GM10847 (cell line): ENCODE results near the gene TOP2A.

Source experiments
- POLR2A ChIP-seq: IDR thresholded peaks from 2 replicates; pipeline ENCODE4 v1.6.1; 2011; ENCODE audit not compliant: insufficient read length; ENCODE audit errors: extremely low read depth

Gene TOP2A

DNA sequence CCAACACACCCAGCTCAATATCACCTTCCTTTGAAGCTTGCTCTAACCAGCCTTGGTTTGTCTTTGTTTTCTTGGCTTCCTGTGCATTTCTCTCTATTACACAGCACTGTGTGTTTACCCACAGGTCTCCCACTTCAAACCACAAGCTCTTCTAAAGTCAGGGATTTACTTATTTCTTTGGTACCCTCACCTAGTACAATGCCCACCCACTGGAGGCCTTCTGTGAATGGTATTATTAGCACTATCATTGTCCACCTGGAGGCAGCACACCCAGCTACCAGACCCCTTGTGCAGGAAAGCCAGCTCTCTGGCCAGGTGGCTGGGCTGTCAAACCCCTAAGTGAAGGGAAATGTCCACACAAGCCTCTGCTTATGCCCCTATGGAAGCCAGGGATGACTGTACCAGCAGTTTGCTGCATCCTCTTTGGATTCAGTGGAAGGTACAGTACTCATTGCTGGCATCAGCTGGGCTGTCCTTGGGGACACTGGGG is 9.4 kb upstream of the TOP2A start:
- no peak for TF ChIP-seq POLR2A

DNA sequence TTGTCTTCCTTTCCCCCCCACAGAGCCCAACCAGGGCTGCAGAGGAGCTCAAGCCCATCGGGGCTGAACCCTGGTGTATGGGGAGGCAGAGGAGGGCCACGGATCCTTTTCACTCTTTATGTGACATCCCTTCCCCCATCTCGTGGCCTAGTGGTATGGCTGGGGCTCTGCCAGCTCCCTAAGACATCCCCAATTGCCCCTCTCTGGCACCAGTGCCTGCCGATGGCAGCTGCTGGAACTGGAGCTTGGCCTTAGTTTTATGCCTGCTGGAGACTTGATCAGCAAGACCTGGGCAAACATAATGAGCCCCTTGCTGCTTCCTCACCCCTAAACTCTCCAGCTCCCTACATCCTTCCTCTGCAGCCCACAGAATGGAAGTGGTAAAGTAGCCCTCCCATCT is 8.0 kb upstream of the TOP2A start:
- no peak for TF ChIP-seq POLR2A

DNA sequence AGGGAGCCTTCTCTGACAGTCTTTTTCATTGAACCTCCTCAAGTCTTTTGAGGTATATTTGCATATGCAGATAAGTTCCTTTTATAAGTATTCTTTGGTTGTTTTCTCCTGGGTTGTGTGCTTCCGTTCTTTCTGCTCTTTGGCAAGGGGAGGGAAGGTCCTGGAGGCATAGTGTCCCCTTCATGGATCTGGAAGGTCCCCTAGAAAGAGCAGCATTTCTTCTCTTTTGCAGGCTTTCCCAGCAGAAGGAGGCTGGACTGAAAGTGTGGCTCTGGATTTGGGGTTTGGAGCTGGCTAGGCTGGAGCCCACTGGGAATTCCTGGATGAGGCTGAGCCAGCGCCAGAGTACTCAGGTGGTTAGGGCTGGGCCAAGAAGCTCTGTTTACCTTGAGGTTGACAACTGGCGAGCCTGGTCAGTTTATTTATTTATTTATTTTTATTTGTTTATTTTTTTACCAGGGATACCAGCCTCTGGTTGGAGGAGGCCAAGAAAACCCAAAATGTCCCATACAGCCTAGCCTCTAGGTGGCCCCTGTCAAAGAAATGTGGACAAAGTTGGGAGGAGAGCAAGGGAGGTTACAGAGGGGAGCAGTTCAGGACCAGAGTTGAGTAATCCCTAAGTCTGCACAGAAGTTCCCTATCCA is 5.4 kb upstream of the TOP2A start:
- TF ChIP-seq POLR2A: no peak

DNA sequence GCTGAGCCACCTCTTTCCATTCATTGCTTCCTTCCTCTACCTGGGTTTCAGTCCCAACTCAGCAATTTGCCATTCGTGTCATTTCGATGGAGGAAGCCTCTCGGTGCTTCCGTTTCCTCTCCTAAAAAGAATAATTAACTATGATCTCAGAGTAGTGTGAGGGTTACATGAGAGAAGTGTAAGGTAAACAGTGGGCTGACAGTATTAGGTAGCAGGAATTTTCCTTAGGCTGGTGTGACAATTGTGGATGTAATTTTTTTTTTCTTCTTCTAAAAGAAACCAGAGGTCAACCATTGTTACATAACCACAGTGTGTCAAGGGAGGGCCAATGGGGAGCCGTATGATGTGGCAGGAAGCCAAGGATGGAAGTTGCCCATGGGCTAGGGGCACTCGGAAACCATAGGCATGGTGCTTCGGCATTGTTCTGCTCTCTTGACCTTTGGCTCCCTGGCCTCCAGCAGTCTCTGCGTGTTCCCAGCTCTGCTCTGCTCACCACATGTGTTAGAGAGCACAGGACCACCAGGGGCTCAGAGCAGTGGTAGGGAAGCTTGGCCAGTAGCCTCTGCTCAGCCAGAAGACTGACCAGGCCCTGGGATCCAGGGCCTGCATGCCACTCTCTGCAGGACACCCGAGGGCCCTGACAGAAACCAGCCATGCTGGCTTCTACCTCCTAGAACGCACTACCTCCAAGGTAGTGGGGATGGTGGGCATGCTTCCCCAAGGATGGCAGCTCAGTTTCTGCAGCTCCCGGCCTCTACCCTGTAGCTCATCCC is 2.0 kb upstream of the TOP2A start:
- no peak for TF ChIP-seq POLR2A

DNA sequence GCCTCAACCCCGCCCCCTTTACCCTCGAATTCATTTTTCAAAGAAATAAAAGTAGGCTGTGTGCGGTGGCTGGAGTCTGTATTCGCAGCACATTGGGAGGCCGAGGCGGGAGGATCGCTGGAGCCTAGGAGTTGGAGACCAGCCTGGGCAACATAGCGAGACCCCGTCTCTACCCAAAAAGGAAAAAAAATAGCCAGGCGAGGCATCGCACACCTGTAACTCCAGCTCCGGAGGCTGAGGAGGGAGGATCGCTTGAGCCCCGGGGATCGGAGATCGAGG is 671 bp upstream of the TOP2A start:
- no peak for TF ChIP-seq POLR2A

DNA sequence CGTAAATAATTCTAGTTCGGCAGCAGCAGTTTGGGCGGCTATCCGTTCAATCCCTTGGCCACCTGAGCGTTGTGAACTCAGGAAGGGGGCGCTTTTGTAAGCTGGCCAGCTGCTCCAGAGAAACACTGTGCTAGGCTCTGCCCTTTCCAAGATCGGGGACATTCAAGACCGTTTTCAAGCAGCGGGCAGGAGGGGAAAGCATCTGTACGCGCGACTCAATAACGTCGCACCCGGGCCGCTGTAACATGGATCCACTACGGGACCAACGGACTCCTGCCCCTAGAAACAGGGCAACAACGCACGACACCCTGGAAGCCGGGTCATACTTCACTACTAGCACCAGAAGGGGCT is 463 bp downstream of the TOP2A start:
- no peak for TF ChIP-seq POLR2A

DNA sequence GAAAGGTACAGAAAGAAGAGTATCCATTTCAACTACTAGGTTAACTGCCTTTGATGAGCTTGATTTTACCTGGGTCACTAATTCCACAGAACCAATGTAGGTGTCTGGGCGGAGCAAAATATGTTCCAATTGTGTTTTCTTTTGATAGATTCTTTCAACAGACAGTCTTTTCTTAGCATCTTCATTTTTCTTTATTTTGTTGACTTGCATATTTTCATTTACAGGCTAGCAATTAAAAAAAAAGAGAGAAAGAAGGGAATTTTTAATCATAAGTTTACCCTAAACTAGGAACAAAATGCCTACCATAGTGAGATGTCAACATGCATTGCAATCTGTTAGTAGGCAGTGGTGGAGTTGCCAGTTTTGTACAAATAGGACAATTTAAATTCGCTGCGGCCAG is 1.0 kb downstream of the TOP2A start:
- TF ChIP-seq POLR2A: no peak

DNA sequence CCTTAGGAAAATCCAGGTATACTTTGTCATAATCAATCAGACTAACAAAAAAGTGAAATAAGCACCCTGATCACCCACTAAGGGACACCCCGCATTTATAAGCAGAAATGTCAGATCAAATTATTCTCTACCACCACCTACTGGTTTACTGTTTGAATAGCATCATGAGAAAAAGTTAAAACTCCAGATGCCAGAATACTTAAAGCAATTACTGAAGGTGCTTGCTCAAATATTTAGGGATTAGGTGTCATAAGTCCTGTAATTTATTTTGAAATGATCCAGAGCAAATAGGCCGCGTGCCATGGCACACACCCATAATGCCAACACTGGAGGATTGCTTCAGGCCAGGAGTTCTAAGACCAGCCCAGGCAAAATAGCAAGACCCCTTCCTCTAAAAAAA is 2.3 kb downstream of the TOP2A start:
- no peak for TF ChIP-seq POLR2A

DNA sequence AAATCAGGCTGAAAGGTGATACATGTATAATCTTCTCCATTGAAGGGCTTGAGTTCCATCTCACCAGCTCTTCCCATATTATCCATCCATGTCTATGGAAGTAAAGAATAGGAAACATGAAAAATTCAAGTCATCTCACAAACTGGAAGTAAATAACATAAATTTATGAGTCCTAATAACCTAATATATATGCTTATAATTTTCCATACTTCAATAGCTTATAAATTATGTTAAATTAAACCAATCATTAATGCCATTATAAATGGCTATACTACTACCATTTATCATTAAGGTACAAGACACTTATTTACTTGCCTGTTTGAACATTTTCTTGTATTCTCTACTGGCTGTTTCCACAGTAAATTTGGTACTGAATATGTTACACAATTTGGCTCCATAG is 4.8 kb downstream of the TOP2A start:
- no peak for TF ChIP-seq POLR2A

DNA sequence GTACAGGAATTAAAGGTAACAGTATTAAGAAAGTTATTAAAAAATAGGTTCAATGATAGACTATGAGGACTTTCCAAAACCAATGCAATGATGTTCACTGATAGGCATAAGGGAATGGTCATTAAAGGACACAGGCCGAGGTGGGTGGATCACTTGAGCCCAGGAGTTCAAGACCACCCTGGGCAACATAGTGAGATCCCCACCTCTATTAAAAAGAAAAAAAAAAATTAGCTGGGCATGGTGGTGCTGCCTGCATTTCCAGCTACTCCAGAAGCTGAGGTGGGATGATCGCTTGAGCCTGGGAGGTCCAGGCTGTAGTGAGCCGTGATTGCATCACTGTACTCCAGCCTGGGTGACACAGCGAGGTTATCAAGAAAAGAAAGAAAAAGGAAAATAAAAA is 5.9 kb downstream of the TOP2A start:
- no peak for TF ChIP-seq POLR2A

DNA sequence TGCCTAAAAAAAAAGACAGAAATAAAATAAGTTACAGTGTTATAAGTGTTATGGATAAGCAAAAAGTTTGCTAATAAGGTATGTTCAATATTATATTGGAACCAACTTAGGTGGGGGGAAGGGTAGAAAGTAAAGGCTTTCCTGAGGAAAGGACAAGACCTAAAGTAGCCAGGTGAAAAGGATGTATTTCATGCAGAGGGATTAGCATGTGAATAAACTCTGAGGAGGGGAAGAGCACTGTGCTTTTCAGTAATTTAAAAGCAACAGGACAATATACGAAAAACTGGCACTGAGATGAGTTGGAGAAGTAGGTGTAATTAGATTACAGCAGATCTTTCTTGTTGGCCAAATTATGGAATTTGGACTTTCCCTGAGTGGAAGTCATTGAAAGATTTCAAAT is 7.6 kb downstream of the TOP2A start:
- no peak for TF ChIP-seq POLR2A

DNA sequence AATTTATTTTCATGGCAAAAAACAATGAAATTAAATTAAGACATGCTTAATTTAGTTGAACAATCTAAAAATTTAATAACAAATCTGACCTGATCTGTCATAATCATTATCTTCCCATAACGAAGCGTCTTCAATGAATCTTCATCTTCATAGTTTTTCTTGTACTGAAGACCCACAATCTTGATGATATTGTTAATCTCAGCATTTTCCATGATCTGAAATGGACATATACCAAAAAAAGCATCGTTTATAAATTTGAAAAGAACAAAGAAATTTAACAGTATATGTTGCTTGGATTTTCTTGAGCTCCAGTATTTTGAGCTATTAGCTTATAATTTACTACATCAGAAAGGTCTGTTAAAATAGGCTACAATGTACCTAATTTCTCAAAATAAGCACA is 10.2 kb downstream of the TOP2A start:
- TF ChIP-seq POLR2A: no peak

DNA sequence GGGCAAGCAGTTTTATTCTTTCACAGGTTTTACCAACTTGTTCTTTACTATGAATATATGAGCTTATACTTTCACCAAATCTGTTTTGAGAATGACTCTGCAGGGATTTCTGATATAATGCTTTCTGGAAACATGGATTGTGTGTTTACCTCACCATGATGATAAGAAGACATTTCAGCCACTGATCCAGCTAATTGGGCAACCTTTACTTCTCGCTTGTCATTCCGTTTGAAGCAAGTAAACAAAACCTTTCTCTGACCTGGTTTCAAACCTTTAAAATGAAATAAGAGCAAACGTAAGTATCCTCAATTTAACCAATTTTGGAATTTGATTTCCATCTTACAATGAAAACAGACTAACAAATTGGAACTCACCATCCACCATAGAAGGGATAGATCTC is 13.7 kb downstream of the TOP2A start:
- TF ChIP-seq POLR2A: no peak

DNA sequence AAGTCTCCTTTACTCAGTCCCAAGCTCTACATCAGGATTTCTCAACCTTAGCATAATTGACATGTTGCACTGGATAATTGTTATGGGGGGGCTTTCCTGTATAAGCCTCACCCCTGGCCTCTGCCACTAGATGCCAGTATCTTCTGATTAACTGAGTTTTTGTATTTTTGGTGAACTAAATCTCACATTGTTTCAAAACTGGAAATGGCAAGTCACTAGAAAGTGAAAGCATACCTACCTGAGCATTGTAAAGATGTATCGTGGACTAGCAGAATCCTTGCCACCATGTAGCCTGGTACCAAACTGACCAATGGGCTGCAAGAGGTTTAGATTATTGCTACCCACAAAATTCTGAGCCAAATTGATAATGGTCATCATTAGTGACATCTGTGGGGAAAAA is 15.0 kb downstream of the TOP2A start:
- no peak for TF ChIP-seq POLR2A

DNA sequence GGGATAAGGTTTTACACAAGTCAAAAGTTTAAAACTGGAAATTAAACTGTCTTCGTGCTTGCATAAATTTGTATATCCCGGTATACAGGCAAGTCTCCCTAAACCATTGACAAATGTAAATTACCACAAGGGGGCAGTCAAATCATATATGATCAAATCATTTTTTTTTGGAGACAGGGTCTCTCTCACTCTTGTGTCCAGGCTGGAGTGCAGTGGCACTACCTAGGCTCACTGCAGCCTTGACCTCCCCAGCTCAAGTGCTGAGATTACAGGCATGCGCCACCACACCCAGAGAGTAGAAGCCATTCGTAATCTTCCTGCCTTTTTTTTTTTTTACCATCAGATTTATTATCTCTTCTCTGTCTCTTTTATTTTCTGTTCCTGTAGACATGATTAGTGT is 18.5 kb downstream of the TOP2A start:
- no peak for TF ChIP-seq POLR2A

DNA sequence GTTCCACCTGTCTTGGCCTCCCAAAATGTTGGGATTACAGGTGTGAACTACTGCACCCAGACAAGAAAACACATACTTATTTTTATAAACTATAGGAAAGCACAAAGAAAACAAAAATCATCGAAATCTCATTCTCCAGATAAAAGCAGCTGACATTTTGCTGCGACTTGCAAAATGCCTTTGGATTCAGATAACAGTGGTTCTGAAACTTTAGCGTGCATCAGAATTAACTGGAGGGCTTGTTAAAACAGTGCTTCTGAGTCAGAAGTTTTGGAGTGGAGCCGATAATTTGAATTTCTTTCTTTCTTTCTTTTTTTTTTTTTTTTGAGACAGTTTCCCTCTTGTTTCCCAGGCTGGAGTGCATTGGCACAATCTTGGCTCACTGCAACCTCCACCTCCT is 35.4 kb downstream of the TOP2A start:
- no peak for TF ChIP-seq POLR2A

DNA sequence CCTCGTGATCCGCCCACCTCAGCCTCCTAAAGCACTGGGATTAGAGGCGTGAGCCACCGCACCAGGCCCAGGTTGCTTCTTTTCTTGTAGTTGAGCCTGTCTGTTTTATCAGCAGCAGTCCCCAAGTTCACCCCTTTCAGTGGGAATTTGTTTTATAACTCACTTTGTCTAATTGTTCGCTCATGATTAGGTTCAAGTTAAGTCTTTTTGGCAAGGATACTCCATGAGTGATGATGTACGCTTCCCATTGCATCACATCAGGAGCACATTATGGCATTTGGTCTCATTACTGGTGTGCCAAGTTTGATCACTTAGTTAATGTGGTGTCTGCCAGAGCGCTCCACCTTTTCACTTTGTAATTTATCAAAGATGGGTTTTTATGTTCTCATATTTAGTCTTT is 38.7 kb downstream of the TOP2A start:
- TF ChIP-seq POLR2A: no peak
